Nephron progenitor cell (in vitro differentiated cells): Measurements from ENCODE around the gene ACTG1.
"Not testable (repeated sequence)": the region's sequence is repeated elsewhere in the genome, so short reads cannot be mapped to it uniquely, and the experiment has no call there.

ENCODE experiments used
- DNase-seq: peaks from one replicate; pipeline ENCODE4 v3.0.0; 2021
- H3K27ac Mint-ChIP-seq: 2 replicates; pipeline ENCODE4 v1.8.0; 2021; ENCODE audit warnings: mild to moderate bottlenecking, moderate library complexity, mixed read lengths
- H3K27me3 Mint-ChIP-seq: 2 replicates; pipeline ENCODE4 v1.8.0; 2021; ENCODE audit warnings: mild to moderate bottlenecking, low read depth, mixed read lengths; ENCODE audit not compliant: poor library complexity
- H3K36me3 Mint-ChIP-seq: 2 replicates; pipeline ENCODE4 v1.8.0; 2021; ENCODE audit warnings: low read depth, mixed read lengths
- H3K4me1 Mint-ChIP-seq: 2 replicates; pipeline ENCODE4 v1.8.0; 2021; ENCODE audit warnings: mixed read lengths
- H3K4me3 Mint-ChIP-seq: 2 replicates; pipeline ENCODE4 v1.8.0; 2021; ENCODE audit warnings: mild to moderate bottlenecking, moderate library complexity, mixed read lengths
- H3K9me3 Mint-ChIP-seq: 2 replicates; pipeline ENCODE4 v1.8.0; 2021; ENCODE audit warnings: mild to moderate bottlenecking, moderate library complexity, mixed read lengths
- TF ChIP-seq, protein P1 (sequence below): fragments of 200-600 bp; sonication (generic); IDR thresholded peaks from 2 replicates; pipeline ENCODE4 v1.5.0; 2021; ENCODE audit warnings: antibody characterized with exemption

The ACTG1 gene

DNA sequence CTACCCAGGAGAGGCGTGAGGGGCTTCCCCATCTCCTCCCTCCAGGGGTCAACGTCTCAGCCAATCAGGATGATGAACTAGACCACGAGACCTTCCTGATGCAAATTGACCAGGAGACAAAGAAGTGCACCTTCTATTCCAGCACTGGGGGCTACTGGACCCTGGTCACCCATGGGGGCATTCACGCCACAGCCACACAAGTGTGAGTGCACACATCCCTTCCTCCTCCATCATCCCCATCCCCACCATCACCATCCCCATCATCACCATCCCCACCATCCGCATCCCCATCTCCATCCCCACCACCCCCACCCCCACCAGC is 22.4 kb upstream of the ACTG1 start:
- Mint-ChIP-seq H3K4me3 (no peak overlapping the region), H3K36me3 (no peaks in the 10 kb centered on the region), H3K27me3 (peaks cover 35% of the 10 kb centered on the region), H3K27ac (no peak overlapping the region), H3K4me1 (peaks cover 10% of the 10 kb centered on the region), H3K9me3 (peaks cover 4% of the 10 kb centered on the region)
- TF ChIP-seq, protein P1, sequence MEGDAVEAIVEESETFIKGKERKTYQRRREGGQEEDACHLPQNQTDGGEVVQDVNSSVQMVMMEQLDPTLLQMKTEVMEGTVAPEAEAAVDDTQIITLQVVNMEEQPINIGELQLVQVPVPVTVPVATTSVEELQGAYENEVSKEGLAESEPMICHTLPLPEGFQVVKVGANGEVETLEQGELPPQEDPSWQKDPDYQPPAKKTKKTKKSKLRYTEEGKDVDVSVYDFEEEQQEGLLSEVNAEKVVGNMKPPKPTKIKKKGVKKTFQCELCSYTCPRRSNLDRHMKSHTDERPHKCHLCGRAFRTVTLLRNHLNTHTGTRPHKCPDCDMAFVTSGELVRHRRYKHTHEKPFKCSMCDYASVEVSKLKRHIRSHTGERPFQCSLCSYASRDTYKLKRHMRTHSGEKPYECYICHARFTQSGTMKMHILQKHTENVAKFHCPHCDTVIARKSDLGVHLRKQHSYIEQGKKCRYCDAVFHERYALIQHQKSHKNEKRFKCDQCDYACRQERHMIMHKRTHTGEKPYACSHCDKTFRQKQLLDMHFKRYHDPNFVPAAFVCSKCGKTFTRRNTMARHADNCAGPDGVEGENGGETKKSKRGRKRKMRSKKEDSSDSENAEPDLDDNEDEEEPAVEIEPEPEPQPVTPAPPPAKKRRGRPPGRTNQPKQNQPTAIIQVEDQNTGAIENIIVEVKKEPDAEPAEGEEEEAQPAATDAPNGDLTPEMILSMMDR: no peak
- DNase-seq: no peak

DNA sequence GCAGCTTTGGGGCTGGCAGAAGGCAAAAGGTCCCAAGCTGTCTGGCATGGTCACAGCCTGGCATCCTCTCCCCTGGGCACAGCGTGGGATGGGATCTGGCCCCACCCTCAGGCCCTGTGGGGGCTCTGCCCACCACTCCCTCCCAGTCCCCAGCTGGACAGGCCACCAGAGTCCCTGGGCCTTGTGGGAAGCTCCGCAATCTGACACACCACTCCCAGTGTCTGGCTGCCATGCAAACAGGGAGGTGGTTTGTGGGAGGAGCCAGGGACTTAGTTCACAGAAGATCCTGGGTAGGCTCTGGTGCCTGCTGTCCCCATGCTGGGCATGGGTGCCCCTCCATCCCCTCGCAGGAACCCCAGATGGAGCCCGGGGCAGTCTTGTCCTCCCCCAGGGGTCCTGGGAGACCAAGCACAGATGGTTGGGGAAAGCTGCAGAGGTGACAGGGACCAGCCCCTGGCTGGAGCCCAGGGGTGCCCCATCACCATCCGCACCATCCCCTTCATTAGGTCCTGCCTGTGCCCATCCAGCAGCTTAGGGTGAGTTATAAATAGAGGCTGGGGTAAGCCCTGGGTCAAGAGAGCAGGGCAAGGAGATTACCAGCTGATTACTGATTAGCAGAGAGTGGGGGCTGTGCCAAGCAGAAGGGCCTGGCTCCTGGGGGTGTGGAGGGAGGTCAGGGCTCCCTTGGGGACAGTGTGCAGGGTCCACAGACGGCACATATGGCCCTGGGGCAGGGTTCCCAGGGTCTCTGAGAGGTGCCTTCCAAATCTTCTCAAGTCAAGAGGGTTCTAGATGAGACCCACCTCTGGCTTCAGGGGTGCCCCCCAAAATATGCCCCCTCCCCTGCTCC is 21.8 kb upstream of the ACTG1 start:
- no peak overlapping the region for H3K4me3 Mint-ChIP-seq
- peaks cover 35% of the 10 kb centered on the region for H3K27me3 Mint-ChIP-seq
- TF ChIP-seq, protein P1: no peak
- H3K4me1 Mint-ChIP-seq: peaks cover 10% of the 10 kb centered on the region
- DNase-seq: no peak
- no peaks in the 10 kb centered on the region for H3K36me3 Mint-ChIP-seq
- H3K27ac Mint-ChIP-seq: no peak overlapping the region
- peaks cover 4% of the 10 kb centered on the region for H3K9me3 Mint-ChIP-seq

DNA sequence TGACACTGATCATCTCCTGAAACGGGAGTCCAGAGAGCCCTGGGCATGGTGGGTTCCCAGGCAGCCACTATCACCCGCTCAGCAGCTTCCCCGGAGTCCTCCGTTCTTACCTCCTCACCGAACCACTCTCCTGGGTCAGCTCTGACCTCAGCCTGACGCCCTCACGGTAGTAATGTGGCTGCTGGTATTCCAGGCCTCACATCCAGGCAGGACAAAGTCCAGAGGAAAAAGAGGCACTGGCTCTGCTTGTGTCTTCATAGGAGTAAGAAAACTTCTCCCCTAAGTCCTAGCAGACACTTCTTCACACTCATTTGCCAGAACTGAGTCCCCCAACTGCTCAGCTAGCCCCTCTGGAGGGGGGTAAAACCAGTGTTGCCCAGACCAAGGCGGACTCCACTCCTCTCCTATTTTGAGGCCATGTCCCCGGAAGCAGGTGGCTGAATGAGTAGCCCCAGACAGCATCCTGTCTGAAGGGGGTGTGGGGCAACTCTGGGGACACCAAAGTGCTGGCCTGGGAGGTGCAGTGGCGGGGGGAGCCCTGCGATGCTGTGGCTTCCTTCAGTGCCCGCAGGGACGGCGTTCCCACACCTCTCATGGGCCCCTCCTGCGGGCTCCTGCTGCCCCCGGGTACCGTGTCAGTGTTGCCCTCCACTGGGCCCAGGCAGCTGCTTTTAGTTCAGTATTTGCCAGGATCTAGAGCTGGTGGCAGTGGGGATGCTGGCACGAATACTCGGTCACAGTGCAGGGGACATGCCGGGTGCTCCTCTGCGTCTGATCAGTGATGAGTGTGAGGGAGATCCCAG is 20.9 kb upstream of the ACTG1 start:
- no peak for DNase-seq
- TF ChIP-seq, protein P1: no peak
- H3K9me3 Mint-ChIP-seq: peaks cover 4% of the 10 kb centered on the region
- peaks cover 32% of the 10 kb centered on the region for H3K27me3 Mint-ChIP-seq
- peaks cover 10% of the 10 kb centered on the region for H3K4me1 Mint-ChIP-seq
- H3K27ac Mint-ChIP-seq: peak overlapping the region; percentile 21
- H3K4me3 Mint-ChIP-seq: no peak overlapping the region
- H3K36me3 Mint-ChIP-seq: no peaks in the 10 kb centered on the region

DNA sequence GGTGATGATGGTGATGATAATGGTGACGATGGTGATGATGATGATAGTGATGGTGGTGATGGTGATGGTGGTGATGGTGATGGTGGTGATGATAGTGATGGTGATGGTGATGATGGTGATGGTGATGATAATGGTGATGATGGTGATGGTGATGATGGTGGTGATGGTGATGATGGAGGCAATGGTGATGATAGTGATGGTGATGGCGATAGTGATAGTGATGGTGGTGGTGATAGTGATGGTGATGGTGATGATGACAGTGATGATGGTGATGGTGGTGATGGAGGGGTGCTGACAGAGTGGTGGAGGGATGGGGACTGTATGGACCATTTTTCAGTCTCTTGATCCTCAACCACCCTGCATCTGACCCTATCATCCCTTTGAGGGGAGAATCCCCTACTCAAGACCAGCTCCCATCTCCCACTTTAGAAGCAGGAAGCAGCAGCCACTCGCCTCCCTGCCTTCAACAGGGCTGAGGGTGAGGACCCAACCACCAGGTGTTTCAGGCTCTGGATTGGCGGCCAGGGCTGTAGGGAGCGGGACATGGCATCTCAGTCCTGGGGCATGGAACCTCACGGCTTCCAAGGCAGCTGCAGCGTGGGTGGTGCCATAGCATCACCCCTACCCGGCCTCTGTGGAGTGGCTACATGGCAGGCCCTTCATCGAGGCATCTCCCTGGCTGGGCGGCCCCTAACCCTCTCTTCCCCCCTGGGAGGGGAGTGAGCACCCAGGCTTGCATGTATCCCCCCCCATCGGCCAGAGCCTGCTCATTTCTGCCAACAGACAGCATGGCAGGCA is 20.1 kb upstream of the ACTG1 start:
- peaks cover 7% of the 10 kb centered on the region for H3K4me1 Mint-ChIP-seq
- H3K4me3 Mint-ChIP-seq: no peak overlapping the region
- peaks cover 4% of the 10 kb centered on the region for H3K9me3 Mint-ChIP-seq
- H3K27ac Mint-ChIP-seq: no peak overlapping the region
- DNase-seq: no peak
- no peaks in the 10 kb centered on the region for H3K36me3 Mint-ChIP-seq
- peaks cover 26% of the 10 kb centered on the region for H3K27me3 Mint-ChIP-seq
- TF ChIP-seq, protein P1: no peak

DNA sequence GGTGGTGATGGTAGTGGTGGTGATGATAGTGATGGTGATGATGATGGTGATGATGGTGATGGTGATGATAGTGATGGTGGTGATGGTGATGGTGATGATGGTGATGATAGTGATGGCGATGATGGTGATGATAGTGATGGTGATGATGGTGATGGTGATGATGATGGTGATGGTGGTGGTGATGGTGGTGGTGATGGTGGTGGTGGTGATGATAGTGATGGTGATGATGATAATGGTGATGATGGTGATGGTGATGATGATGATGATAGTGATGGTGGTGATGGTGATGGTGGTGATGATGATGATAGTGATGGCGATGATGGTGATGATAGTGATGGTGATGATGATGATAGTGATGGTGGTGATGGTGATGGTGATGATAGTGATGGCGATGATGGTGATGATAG is 19.4 kb upstream of the ACTG1 start:
- H3K4me3 Mint-ChIP-seq, H3K4me1 Mint-ChIP-seq, H3K27ac Mint-ChIP-seq, DNase-seq, H3K36me3 Mint-ChIP-seq, H3K9me3 Mint-ChIP-seq: not testable (repeated sequence)
- H3K27me3 Mint-ChIP-seq: peaks cover 23% of the 10 kb centered on the region

DNA sequence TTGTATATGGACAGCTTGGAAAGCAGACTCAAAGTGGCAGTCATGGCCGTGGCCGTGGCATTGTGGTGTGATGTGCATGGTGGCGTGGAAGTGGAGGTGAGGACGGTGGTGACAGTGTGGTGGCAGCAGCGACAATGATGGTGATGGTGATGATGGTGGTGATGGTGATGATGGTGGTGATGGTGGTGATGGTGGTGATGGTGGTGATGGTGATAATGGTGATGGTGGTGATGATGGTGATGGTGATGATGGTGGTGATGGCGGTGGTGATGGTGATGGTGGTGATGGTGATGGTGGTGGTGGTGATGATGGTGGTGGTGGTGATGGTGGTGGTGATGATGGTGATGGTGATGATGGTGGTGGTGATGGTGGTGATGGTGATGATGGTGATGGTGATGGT is 18.4 kb upstream of the ACTG1 start:
- H3K36me3 Mint-ChIP-seq, H3K27ac Mint-ChIP-seq, H3K4me3 Mint-ChIP-seq, DNase-seq, H3K9me3 Mint-ChIP-seq: not testable (repeated sequence)
- Mint-ChIP-seq H3K4me1 (peaks cover 14% of the 10 kb centered on the region), H3K27me3 (peaks cover 14% of the 10 kb centered on the region)
